Ovary (tissue), 9 donors: ENCODE data around the gene GP5. TPM values are rescaled to one million over a fixed set of nuclear protein-coding genes. Genes with fewer than 3 reads are reported as not detected.
A peak's percentile ranks its signal among the peaks of the same experiment; 100 is the strongest.

Experiments
- DNase-seq, 5 donors: peaks; one replicate each; pipeline ENCODE4 v3.0.0-alpha.2; 2019 to 2020
- H3K27ac ChIP-seq, 2 donors: fragments of 200-600 bp; one replicate each; pipeline versions ENCODE4 v1.5.1 to v1.8.0; 2019 to 2022
- H3K27me3 ChIP-seq: fragments of 200-600 bp; one replicate; pipeline ENCODE4 v1.8.0; 2022
- H3K36me3 ChIP-seq: fragments of 200-600 bp; sonication (generic); one replicate; pipeline ENCODE4 v1.5.1; 2019
- H3K4me1 ChIP-seq: one replicate; pipeline ENCODE4 v1.8.1; 2013; ENCODE audit warnings: mild to moderate bottlenecking, moderate library complexity; ENCODE audit not compliant: insufficient read depth
- H3K4me3 ChIP-seq: fragments of 200-600 bp; sonication (generic); one replicate; pipeline ENCODE4 v1.5.1; 2017
- H3K9me3 ChIP-seq, 2 donors: fragments of 200-600 bp in 1 of 2; sonication (generic) in 1 of 2; one replicate each; pipeline versions ENCODE4 v1.5.1 to v1.8.1; 2013 to 2019; ENCODE audit warnings: mild to moderate bottlenecking in 1 of 2, moderate library complexity in 1 of 2
- EP300 ChIP-seq: sonication (generic); formaldehyde crosslinking; IDR thresholded peaks from one replicate; pipeline ENCODE4 v1.6.1; 2017; ENCODE audit warnings: antibody characterized with exemption
- POLR2A ChIP-seq: fragments of 450-650 bp; IDR thresholded peaks from one replicate; pipeline ENCODE4 v1.6.1; 2017; ENCODE audit warnings: antibody characterized with exemption, mild to moderate bottlenecking, moderate library complexity
- WGBS, 3 donors: extraction: QIAGEN DNeasy Blood & Tissue Kit in 1 of 3; methylation state at CpG; one replicate each; pipeline versions ENCODE4 v1.1.5 to v1.1.7; 2013 to 2017; 5-methylcytosine and 5-hydroxymethylcytosine counted together
- intact Hi-C, 4 donors: fragments of 100-400 bp; cut with DNase I; formaldehyde crosslinking; loops; one replicate each; pipeline versions ENCODE4 v1.11.0 to v1.15.1; 2022 to 2023
- polyA plus RNA-seq, 2 donors: library from polyadenylated mRNA; stranded (reverse); fragments of 200-250 nt in 1 of 2; fragments of 350-450 nt in 1 of 2; fragmentation: Illumina TruSeq in 1 of 2; extraction: RNeasy Lipid Tissue Mini Kit (QIAGEN cat#74804) in 1 of 2; gene quantifications; one replicate each; pipeline ENCODE4 v1.2.3, GENCODE V29; 2013 to 2014
- total RNA-seq, 7 donors: library from RNA; depleted of rRNA in 2 of 7; stranded (reverse); fragments of >200 nt in 2 of 7; fragmentation: NEBNext Ultra II Directional in 3 of 7; extraction: Animal tissue kit (Norgen Biotek cat#: 25700) in 3 of 7; gene quantifications; one replicate each; pipeline versions ENCODE4 v1.1.0 to v1.2.4, GENCODE V29; 2016 to 2023
- TF ChIP-seq, protein P1 (sequence below), 3 donors: fragments of 450-650 bp in 2 of 3; fragments of 200-600 bp in 1 of 3; IDR thresholded peaks; one replicate each; pipeline versions ENCODE4 v1.5.1 to v1.8.0; 2016 to 2022; ENCODE audit warnings: antibody characterized with exemption in 3 of 3, mild to moderate bottlenecking in 1 of 3
- donor health status: DM: no; HTN: no; CAD: no; lungs with moderate emphysema.
- donor health status: DM: no; HTN: no; CAD: no.
- donor health status: Bipolar disorder and iron deficiency.
- donor health status: DM: yes; HTN: yes; CAD: no.
- donor health status: DM: no; HTN: no; CAD: no.
- donor health status: DM: yes; HTN: yes; CAD: no.

The GP5 gene
- total and polyA plus RNA-seq, 9 donors = 0.13 to 1.1 (median 0.38) TPM; not detected in 1

DNA sequence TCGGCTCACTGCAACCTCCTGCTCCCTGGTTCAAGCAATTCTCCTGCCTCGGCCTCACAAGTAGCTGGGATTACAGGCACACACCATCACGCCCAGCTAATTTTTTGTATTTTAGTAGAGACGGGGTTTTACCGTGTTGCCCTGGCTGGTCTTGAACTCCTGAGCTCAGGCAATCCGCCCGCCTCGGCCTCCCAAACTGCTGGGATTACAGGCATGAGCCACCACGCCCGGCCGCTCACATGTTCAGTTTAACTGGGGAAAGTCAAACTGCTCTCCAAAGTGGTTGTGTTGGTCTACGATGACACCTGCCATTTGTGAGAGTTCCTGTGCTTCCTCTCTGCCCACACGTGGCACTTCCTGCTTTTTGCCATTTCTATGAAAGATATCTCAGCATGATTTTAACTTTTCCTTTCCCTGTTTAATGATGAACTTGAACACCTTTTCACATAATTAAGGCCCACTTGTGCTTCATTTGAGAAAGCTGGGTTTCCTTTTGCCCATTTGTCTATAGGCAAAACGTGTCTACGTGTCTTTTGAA, 877 bp upstream of the GP5 start:
- whole genome bisulfite sequencing, 3 donors = 86 to 91% (median 89%) methylated on average over 15 of the region's 15 CpGs
- no peaks in the 10 kb centered on the region for H3K36me3 ChIP-seq
- DNase-seq = no peak
- H3K4me3 ChIP-seq = no peak overlapping the region
- intact Hi-C loops = loop anchor here (5.0 to 10.0 kb wide), 4 partner anchors 58 to 68 kb away; no protein-coding TSS in a partner anchor
- TF ChIP-seq, protein P1, sequence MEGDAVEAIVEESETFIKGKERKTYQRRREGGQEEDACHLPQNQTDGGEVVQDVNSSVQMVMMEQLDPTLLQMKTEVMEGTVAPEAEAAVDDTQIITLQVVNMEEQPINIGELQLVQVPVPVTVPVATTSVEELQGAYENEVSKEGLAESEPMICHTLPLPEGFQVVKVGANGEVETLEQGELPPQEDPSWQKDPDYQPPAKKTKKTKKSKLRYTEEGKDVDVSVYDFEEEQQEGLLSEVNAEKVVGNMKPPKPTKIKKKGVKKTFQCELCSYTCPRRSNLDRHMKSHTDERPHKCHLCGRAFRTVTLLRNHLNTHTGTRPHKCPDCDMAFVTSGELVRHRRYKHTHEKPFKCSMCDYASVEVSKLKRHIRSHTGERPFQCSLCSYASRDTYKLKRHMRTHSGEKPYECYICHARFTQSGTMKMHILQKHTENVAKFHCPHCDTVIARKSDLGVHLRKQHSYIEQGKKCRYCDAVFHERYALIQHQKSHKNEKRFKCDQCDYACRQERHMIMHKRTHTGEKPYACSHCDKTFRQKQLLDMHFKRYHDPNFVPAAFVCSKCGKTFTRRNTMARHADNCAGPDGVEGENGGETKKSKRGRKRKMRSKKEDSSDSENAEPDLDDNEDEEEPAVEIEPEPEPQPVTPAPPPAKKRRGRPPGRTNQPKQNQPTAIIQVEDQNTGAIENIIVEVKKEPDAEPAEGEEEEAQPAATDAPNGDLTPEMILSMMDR (IDR thresholded peaks at IDR 0.05) = no peak
- H3K27me3 ChIP-seq = no peaks in the 10 kb centered on the region
- H3K27ac ChIP-seq = no peak overlapping the region
- H3K9me3 ChIP-seq = no peaks in the 10 kb centered on the region
- peaks cover 1% of the 10 kb centered on the region for H3K4me1 ChIP-seq

DNA sequence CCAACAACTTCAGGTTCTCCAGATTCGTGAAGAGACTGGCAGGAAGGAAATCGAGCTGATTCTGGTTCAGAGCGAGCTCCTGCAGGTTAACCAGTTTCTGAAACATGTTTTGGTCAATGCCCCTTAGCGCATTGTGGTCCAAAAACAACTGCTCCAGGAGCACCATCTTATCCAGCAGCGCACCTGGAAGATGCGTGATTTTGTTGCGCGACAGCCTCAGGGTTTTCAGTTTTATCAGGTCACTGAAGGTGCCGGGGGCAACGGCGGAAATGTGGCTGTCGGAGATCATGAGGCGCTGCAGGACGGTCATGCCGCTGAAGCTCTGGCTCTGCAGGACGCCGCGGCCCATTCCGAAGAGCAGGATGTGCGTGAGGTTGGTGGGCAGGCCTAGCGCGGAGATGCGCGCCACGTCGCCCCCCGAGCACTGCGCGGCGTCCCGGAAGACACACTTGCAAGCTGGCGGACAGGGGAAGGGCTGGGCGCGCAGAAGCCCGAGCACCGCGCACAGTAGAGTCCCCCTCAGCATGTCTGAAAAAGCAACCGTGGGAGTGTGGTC, 1.2 kb downstream of the GP5 start:
- H3K9me3 ChIP-seq = no peaks in the 10 kb centered on the region
- 6 to 13% (median 8%) methylated on average over 38 of the region's 38 CpGs for WGBS, 3 donors
- TF ChIP-seq POLR2A = no peak
- TF ChIP-seq EP300 = no peak
- TF ChIP-seq, protein P1 (IDR thresholded peaks at IDR 0.05) = no peak
- intact Hi-C loops = loop anchor here in 1 of 4 donors (5.0 kb wide), 1 partner anchor 61 kb away; no protein-coding TSS in a partner anchor
- H3K4me3 ChIP-seq = no peak overlapping the region
- no peaks in the 10 kb centered on the region for H3K27me3 ChIP-seq
- H3K4me1 ChIP-seq = peaks cover 1% of the 10 kb centered on the region
- H3K36me3 ChIP-seq = no peaks in the 10 kb centered on the region
- DNase-seq = peak in 1 of 5 donors; percentile 48
- no peak overlapping the region for H3K27ac ChIP-seq

DNA sequence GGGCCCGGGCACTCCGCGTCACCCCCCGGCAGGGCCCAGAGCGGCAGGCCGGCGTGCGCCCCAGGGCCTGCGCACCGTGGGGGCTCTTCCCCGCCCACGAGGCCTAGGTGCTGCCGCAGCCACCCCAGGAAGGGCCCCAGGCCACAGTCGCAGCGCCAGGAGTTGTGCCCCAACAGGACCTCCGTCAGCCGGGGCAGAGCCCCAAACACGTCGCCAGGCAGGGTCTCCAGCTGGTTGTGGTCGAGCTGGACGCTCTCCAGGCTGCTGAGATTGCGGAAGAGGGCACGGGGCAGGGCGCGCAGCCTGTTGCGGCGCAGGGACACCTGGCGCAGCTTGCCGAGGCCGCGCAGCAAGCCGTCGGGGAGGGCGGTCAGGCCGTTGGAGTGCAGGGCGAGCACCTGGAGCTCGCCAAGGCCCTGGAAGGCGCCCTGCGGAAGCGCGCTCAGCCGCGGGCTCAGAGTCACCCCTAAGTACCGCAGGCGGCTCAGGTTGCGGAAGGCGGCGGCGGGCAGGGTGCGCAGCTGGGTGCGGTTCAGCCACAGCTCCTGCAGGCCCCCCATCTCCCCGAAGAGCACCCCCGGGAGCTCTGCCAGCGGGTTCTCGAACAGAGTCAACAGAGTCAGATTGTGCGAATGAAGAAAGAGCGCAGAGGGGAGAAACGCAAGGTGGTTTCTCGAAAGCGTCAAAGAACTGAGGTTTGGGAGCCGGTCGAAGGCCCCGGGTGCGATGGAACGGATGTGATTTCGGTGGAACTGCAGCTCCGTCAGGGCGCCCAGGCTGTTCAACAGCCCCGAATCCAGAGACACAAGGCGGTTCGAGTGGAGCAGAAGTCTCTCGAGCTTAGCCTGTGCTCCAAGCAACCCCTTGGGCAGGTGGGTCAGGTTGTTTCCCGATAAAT, 2.0 kb downstream of the GP5 start:
- H3K4me3 ChIP-seq = peak overlapping the region; percentile 1
- peaks cover 1% of the 10 kb centered on the region for H3K4me1 ChIP-seq
- WGBS, 3 donors = 27 to 36% (median 30%) methylated on average over 57 to 73 of the region's 73 CpGs
- no peaks in the 10 kb centered on the region for H3K27me3 ChIP-seq
- no peaks in the 10 kb centered on the region for H3K9me3 ChIP-seq
- peak in 4 of 5 donors; percentile 22 to 60 (median 50) for DNase-seq
- H3K27ac ChIP-seq = peak overlapping the region; percentile 23 to 54
- intact Hi-C loops = loop anchor here in 1 of 4 donors (5.0 kb wide), 1 partner anchor 60 kb away; no protein-coding TSS in a partner anchor
- no peaks in the 10 kb centered on the region for H3K36me3 ChIP-seq
- TF ChIP-seq POLR2A (no peak), EP300 (no peak)
- TF ChIP-seq, protein P1 (IDR thresholded peaks at IDR 0.05) = no peak

DNA sequence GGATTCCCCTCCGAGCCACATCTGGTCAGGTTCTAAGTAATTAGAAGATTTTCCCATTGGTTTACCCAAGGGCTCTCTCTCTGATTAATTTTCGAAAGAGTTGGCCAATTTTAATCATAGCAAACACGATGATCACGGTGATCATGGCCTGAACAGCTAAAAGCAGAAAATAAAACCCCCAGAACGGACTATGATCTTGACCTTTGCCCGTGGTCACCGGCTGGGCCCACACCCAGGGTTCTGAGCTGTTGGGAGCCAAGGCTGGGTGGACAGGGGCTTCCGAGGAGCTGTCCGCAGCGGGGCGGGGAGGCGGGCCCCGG, 2.6 kb downstream of the GP5 start:
- Histone ChIP-seq H3K27ac (peak overlapping the region; percentile 23 to 54), H3K4me3 (peak overlapping the region; percentile 1), H3K36me3 (no peaks in the 10 kb centered on the region), H3K4me1 (peaks cover 1% of the 10 kb centered on the region), H3K27me3 (no peaks in the 10 kb centered on the region), H3K9me3 (no peaks in the 10 kb centered on the region)
- intact Hi-C loops = loop anchor here in 1 of 4 donors (5.0 kb wide), 1 partner anchor 59 kb away; no protein-coding TSS in a partner anchor
- TF ChIP-seq, protein P1 (IDR thresholded peaks at IDR 0.05) = no peak
- TF ChIP-seq POLR2A (no peak), EP300 (no peak)
- DNase-seq = peak in 2 of 5 donors; percentile 38 to 54
- WGBS, 3 donors = 4 to 8% (median 7%) methylated on average over 8 to 13 of the region's 13 CpGs
